Neural cell (in vitro differentiated cells): ENCODE data around the gene IGSF5. TPM values are rescaled to one million over a fixed set of nuclear protein-coding genes. Genes with fewer than 3 reads are reported as not detected.

Experiments used
- H2AFZ ChIP-seq: fragments of 200-600, 300-800 bp; sonication (generic), shearing (Covaris generic); 2 replicates; pipeline ENCODE4 v1.6.0; 2014; ENCODE audit warnings: low read depth, mild to moderate bottlenecking, antibody characterized with exemption, low read length, moderate library complexity
- H3F3A ChIP-seq: fragments of 200-600 bp; shearing (Covaris generic); 2 replicates; pipeline ENCODE4 v1.6.1; 2016; ENCODE audit warnings: mild to moderate bottlenecking, moderate library complexity, mixed read lengths, antibody characterized with exemption, low read length; ENCODE audit not compliant: insufficient read depth, poor library complexity, severe bottlenecking
- H3K27ac ChIP-seq: fragments of 200-600, 300-800 bp; sonication (generic), shearing (Covaris generic); 2 replicates; pipeline ENCODE4 v1.5.1; 2014; ENCODE audit warnings: mild to moderate bottlenecking, low read length, moderate library complexity
- H3K27me3 ChIP-seq: fragments of 300-800, 200-600 bp; sonication (generic), shearing (Covaris generic); 2 replicates; pipeline ENCODE4 v1.6.0; 2014; ENCODE audit warnings: mild to moderate bottlenecking, low read depth, low read length, moderate library complexity; ENCODE audit not compliant: insufficient read depth
- H3K36me3 ChIP-seq: fragments of 300-800, 200-600 bp; sonication (generic), shearing (Covaris generic); 2 replicates; pipeline ENCODE4 v1.5.1; 2014; ENCODE audit warnings: mild to moderate bottlenecking, antibody characterized with exemption, low read length, moderate library complexity; ENCODE audit not compliant: insufficient read depth
- H3K4me2 ChIP-seq: fragments of 300-800, 200-600 bp; sonication (generic), shearing (Covaris generic); 2 replicates; pipeline ENCODE4 v1.6.0; 2014; ENCODE audit warnings: mild to moderate bottlenecking, low read length
- H3K4me3 ChIP-seq: fragments of 300-800, 200-600 bp; sonication (generic), shearing (Covaris generic); 2 replicates; pipeline ENCODE4 v1.5.1; 2014; ENCODE audit warnings: mild to moderate bottlenecking, low read length, moderate library complexity
- H3K79me2 ChIP-seq: fragments of 200-600 bp; shearing (Covaris generic); replicated peaks from 2 replicates; pipeline ENCODE4 v1.6.0; 2014; ENCODE audit warnings: mild to moderate bottlenecking, low read length, moderate library complexity; ENCODE audit not compliant: insufficient read depth
- H3K9ac ChIP-seq: fragments of 300-800, 200-600 bp; sonication (generic), shearing (Covaris generic); 2 replicates; pipeline ENCODE4 v1.6.1; 2016; ENCODE audit warnings: mild to moderate bottlenecking, low read length, mixed read lengths
- H3K9me2 ChIP-seq: fragments of 200-600 bp; shearing (Covaris generic); 2 replicates; pipeline ENCODE4 v1.6.1; 2016; ENCODE audit warnings: mild to moderate bottlenecking, low read length, mixed read lengths; ENCODE audit not compliant: insufficient read depth
- H3K9me3 ChIP-seq: fragments of 200-600, 300-800 bp; sonication (generic), shearing (Covaris generic); 2 replicates; pipeline ENCODE4 v1.6.1; 2016; ENCODE audit warnings: mild to moderate bottlenecking, mixed run types, low read length, moderate library complexity, mixed read lengths
- H4K20me1 ChIP-seq: fragments of 200-600 bp; shearing (Covaris generic); 2 replicates; pipeline ENCODE4 v1.6.1; 2016; ENCODE audit warnings: mild to moderate bottlenecking, mixed run types; ENCODE audit not compliant: insufficient read depth
- EP300 ChIP-seq: fragments of 450-650 bp; conservative IDR thresholded peaks from 2 replicates; pipeline ENCODE4 v1.6.1; 2014; ENCODE audit warnings: antibody characterized with exemption, mild to moderate bottlenecking, moderate library complexity; ENCODE audit not compliant: poor library complexity, severe bottlenecking
- EZH2 ChIP-seq: fragments of 200-600, 300-800 bp; shearing (Covaris generic), sonication (generic); IDR thresholded peaks from 2 replicates; pipeline ENCODE4 v1.6.1; 2014; ENCODE audit warnings: antibody characterized with exemption, low read length, borderline replicate concordance, mild to moderate bottlenecking; ENCODE audit not compliant: insufficient read depth, poor library complexity, severe bottlenecking
- MXI1 ChIP-seq: fragments of 450-650 bp; conservative IDR thresholded peaks from 2 replicates; pipeline ENCODE4 v1.6.1; 2014; ENCODE audit warnings: antibody characterized with exemption, mild to moderate bottlenecking; ENCODE audit not compliant: poor library complexity, severe bottlenecking
- POLR2AphosphoS5 ChIP-seq: IDR thresholded peaks from 2 replicates; pipeline ENCODE4 v1.6.1; 2012
- RAD21 ChIP-seq: fragments of 450-650 bp; conservative IDR thresholded peaks from 2 replicates; pipeline ENCODE4 v1.6.1; 2014; ENCODE audit warnings: antibody characterized with exemption, mild to moderate bottlenecking, moderate library complexity
- SMC3 ChIP-seq: fragments of 450-650 bp; conservative IDR thresholded peaks from 2 replicates; pipeline ENCODE4 v1.6.1; 2014; ENCODE audit warnings: antibody characterized with exemption, mild to moderate bottlenecking, moderate library complexity; ENCODE audit not compliant: poor library complexity
- TAF1 ChIP-seq: IDR thresholded peaks from 2 replicates; pipeline ENCODE4 v1.6.1; 2012; ENCODE audit warnings: low read depth
- polyA plus RNA-seq: library from polyadenylated mRNA; depleted of rRNA; stranded (reverse); fragments of >200 nt; gene quantifications from 2 replicates; pipeline ENCODE4 v1.2.3, GENCODE V29; 2014
- TF ChIP-seq, protein P1 (sequence below): IDR thresholded peaks from 2 replicates; pipeline ENCODE4 v1.6.1; 2012; ENCODE audit warnings: borderline replicate concordance
- TF ChIP-seq, protein P2 (sequence below): fragments of 450-650 bp; IDR thresholded peaks from 2 replicates; pipeline ENCODE4 v1.5.1; 2014; ENCODE audit warnings: antibody characterized with exemption, mild to moderate bottlenecking, moderate library complexity; ENCODE audit not compliant: poor library complexity, severe bottlenecking

Gene IGSF5
- polyA plus RNA-seq, 1 donor from 2014 or later, result 1.1 TPM

DNA sequence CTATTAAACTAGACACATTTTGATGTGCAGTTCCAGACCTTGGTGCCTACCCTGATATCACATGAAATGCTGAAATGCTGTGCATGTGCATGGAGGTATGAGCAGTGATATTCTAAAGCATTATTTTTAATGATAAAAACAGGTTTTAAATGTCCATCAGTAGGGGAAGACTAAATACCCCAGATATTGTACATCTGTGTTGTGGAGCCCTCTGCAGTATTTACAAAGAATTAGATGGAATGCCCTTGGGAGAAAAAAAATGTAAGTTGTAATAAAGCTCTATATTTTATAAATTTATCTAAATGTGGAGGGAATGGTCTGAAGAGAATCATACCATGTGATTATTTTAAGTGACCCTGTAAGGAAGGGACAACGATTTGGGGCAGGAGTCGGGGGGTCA lies 39.1 kb upstream of the IGSF5 start:
- H3K36me3 ChIP-seq, result no peaks in the 10 kb centered on the region
- TF ChIP-seq EP300 (no peak), TAF1 (no peak), SMC3 (no peak), POLR2AphosphoS5 (no peak), RAD21 (no peak)
- TF ChIP-seq, protein P1, sequence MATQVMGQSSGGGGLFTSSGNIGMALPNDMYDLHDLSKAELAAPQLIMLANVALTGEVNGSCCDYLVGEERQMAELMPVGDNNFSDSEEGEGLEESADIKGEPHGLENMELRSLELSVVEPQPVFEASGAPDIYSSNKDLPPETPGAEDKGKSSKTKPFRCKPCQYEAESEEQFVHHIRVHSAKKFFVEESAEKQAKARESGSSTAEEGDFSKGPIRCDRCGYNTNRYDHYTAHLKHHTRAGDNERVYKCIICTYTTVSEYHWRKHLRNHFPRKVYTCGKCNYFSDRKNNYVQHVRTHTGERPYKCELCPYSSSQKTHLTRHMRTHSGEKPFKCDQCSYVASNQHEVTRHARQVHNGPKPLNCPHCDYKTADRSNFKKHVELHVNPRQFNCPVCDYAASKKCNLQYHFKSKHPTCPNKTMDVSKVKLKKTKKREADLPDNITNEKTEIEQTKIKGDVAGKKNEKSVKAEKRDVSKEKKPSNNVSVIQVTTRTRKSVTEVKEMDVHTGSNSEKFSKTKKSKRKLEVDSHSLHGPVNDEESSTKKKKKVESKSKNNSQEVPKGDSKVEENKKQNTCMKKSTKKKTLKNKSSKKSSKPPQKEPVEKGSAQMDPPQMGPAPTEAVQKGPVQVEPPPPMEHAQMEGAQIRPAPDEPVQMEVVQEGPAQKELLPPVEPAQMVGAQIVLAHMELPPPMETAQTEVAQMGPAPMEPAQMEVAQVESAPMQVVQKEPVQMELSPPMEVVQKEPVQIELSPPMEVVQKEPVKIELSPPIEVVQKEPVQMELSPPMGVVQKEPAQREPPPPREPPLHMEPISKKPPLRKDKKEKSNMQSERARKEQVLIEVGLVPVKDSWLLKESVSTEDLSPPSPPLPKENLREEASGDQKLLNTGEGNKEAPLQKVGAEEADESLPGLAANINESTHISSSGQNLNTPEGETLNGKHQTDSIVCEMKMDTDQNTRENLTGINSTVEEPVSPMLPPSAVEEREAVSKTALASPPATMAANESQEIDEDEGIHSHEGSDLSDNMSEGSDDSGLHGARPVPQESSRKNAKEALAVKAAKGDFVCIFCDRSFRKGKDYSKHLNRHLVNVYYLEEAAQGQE, result no peak
- H3K9me2 ChIP-seq, result no peaks in the 10 kb centered on the region
- H3K9ac ChIP-seq, result no peak overlapping the region
- no peaks in the 10 kb centered on the region for H4K20me1 ChIP-seq
- H3K27me3 ChIP-seq, result no peaks in the 10 kb centered on the region
- H3K9me3 ChIP-seq, result no peaks in the 10 kb centered on the region
- H3K4me3 ChIP-seq, result no peak overlapping the region
- H3K79me2 ChIP-seq, result no peaks in the 10 kb centered on the region
- H2AFZ ChIP-seq, result no peak overlapping the region
- no peaks in the 10 kb centered on the region for H3F3A ChIP-seq
- no peak overlapping the region for H3K27ac ChIP-seq
- no peak overlapping the region for H3K4me2 ChIP-seq

DNA sequence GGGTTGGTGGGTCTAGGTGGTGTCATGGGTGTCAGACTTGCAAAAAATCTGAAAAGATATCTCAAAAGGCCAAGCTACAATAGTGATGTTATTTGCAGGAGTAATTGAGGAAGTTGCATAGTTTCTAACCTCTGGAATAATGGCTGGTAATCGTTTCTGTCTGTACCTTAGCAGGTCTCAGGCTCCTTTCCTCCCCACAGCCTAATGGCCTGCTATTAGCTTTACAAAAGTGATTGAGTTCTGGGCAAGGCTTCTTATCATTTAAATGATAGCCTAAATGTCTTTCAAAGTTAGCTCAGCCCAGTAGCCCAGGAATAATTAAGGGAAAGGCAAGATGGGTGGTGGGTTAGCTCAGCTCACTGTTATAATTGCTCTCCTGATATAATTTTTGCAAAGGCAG lies 37.7 kb upstream of the IGSF5 start:
- H3K9me2 ChIP-seq, result no peaks in the 10 kb centered on the region
- no peak overlapping the region for H3K27ac ChIP-seq
- H4K20me1 ChIP-seq, result no peaks in the 10 kb centered on the region
- TF ChIP-seq, protein P1, result no peak
- TF ChIP-seq MXI1, result no peak
- TF ChIP-seq EP300, result no peak
- no peak for TF ChIP-seq RAD21
- TF ChIP-seq TAF1, result no peak
- TF ChIP-seq, protein P2, sequence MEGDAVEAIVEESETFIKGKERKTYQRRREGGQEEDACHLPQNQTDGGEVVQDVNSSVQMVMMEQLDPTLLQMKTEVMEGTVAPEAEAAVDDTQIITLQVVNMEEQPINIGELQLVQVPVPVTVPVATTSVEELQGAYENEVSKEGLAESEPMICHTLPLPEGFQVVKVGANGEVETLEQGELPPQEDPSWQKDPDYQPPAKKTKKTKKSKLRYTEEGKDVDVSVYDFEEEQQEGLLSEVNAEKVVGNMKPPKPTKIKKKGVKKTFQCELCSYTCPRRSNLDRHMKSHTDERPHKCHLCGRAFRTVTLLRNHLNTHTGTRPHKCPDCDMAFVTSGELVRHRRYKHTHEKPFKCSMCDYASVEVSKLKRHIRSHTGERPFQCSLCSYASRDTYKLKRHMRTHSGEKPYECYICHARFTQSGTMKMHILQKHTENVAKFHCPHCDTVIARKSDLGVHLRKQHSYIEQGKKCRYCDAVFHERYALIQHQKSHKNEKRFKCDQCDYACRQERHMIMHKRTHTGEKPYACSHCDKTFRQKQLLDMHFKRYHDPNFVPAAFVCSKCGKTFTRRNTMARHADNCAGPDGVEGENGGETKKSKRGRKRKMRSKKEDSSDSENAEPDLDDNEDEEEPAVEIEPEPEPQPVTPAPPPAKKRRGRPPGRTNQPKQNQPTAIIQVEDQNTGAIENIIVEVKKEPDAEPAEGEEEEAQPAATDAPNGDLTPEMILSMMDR, result no peak
- no peak for TF ChIP-seq EZH2
- no peak for TF ChIP-seq SMC3
- TF ChIP-seq POLR2AphosphoS5, result no peak
- H3K36me3 ChIP-seq, result no peaks in the 10 kb centered on the region
- no peak overlapping the region for H3K9ac ChIP-seq
- H3K4me3 ChIP-seq, result no peak overlapping the region
- H3K4me2 ChIP-seq, result no peak overlapping the region
- H3K9me3 ChIP-seq, result no peaks in the 10 kb centered on the region
- H3K27me3 ChIP-seq, result no peaks in the 10 kb centered on the region
- no peaks in the 10 kb centered on the region for H3K79me2 ChIP-seq
- no peak overlapping the region for H2AFZ ChIP-seq
- H3F3A ChIP-seq, result no peaks in the 10 kb centered on the region
